Measurements from ENCODE around the gene CLCA2. TPM values are rescaled to one million over a fixed set of nuclear protein-coding genes. Genes with fewer than 3 reads are reported as not detected.

The CLCA2 gene, protein sequence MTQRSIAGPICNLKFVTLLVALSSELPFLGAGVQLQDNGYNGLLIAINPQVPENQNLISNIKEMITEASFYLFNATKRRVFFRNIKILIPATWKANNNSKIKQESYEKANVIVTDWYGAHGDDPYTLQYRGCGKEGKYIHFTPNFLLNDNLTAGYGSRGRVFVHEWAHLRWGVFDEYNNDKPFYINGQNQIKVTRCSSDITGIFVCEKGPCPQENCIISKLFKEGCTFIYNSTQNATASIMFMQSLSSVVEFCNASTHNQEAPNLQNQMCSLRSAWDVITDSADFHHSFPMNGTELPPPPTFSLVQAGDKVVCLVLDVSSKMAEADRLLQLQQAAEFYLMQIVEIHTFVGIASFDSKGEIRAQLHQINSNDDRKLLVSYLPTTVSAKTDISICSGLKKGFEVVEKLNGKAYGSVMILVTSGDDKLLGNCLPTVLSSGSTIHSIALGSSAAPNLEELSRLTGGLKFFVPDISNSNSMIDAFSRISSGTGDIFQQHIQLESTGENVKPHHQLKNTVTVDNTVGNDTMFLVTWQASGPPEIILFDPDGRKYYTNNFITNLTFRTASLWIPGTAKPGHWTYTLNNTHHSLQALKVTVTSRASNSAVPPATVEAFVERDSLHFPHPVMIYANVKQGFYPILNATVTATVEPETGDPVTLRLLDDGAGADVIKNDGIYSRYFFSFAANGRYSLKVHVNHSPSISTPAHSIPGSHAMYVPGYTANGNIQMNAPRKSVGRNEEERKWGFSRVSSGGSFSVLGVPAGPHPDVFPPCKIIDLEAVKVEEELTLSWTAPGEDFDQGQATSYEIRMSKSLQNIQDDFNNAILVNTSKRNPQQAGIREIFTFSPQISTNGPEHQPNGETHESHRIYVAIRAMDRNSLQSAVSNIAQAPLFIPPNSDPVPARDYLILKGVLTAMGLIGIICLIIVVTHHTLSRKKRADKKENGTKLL
- total RNA-seq (3.5 and 9.2 TPM in 2 replicates), polyA plus RNA-seq (0.94 and 1.2 TPM in 2 replicates), polyA minus RNA-seq (ENCODE audit: low replicate concordance) (0.31 TPM in 1 of 2 replicates, not detected in the other)
- 0.68 and 0.69 TPM in 2 replicates for polyA plus RNA-seq (2012)

DNA sequence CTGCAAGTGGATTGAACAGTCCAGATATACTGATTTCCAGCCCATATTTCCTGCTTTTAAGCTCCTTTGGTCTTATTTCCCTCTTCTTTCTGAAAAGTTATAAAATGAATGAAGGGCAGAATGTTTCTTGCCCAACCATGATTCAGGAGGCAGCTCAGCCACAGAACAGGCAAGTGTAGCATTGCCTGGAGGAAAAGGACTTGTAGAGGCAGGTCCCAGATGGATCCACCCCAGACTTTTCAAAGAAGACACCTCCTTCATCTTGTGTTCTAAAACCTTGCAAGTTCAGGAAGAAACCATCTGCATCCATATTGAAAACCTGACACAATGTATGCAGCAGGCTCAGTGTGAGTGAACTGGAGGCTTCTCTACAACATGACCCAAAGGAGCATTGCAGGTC, at the start of gene CLCA2:
Gene CLCA2, plus strand, starts transcription at position 299 of the 400 bp plus-strand sequence. Its CDS starts 77 bp downstream, at position 376.
- DNase-seq (ENCODE audit: low read depth in 2 of 2): peak in 1 of 2 donors; percentile 14

DNA sequence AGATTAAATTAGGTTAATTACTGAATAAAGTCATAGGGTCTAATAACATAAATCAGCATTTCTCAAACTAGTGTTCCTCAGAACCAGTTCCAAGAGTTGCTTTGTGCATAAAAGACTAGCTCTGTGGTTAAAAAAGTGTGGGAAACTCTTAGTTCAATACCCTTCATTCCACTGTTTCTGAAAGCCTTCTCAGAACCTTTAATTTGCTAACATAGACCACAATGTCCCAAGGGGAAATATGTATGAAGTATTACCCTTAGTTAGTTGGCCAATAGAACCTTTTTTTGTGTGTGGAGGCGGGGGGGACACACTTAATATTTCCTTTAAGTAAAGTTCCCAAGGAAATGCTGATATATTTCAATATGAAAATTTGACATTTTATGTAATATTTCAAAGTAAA, 48.3 kb upstream of the CLCA2 start:
- Histone ChIP-seq H3K4me2 (ENCODE audit: extremely low read depth, insufficient read depth, low read length) (no peak overlapping the region), H3K27ac (ENCODE audit: insufficient read depth, low read length) (no peak overlapping the region), H3K4me3 (replicated peaks in 1 of 4; ENCODE audit: control extremely low read depth in 1 of 4, insufficient read depth in 1 of 4, low read depth in 3 of 4, low read length in 4 of 4) (no peak overlapping the region), H3K9me3 (ENCODE audit: control insufficient read depth, insufficient read depth, low read depth, low read length) (no peaks in the 10 kb centered on the region), H3K79me2 (ENCODE audit: control insufficient read depth, insufficient read depth, low read length) (no peaks in the 10 kb centered on the region), H3K4me1 (ENCODE audit: control insufficient read depth, extremely low read depth, insufficient read depth, low read length) (no peaks in the 10 kb centered on the region), H3K27me3 (ENCODE audit: control insufficient read depth, insufficient read depth, low read length) (no peaks in the 10 kb centered on the region), H3K36me3 (ENCODE audit: control insufficient read depth, insufficient read depth, low read length) (no peaks in the 10 kb centered on the region), H4K20me1 (ENCODE audit: control insufficient read depth, extremely low read depth, insufficient read depth, low read length) (no peaks in the 10 kb centered on the region), H2AFZ (ENCODE audit: low read length) (no peak overlapping the region), H3K9ac (ENCODE audit: insufficient read depth, low read length) (no peak overlapping the region)
- TF ChIP-seq, protein P1, sequence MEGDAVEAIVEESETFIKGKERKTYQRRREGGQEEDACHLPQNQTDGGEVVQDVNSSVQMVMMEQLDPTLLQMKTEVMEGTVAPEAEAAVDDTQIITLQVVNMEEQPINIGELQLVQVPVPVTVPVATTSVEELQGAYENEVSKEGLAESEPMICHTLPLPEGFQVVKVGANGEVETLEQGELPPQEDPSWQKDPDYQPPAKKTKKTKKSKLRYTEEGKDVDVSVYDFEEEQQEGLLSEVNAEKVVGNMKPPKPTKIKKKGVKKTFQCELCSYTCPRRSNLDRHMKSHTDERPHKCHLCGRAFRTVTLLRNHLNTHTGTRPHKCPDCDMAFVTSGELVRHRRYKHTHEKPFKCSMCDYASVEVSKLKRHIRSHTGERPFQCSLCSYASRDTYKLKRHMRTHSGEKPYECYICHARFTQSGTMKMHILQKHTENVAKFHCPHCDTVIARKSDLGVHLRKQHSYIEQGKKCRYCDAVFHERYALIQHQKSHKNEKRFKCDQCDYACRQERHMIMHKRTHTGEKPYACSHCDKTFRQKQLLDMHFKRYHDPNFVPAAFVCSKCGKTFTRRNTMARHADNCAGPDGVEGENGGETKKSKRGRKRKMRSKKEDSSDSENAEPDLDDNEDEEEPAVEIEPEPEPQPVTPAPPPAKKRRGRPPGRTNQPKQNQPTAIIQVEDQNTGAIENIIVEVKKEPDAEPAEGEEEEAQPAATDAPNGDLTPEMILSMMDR (conservative IDR thresholded peaks at IDR 0.05 in 1 of 2, IDR thresholded peaks at IDR 0.05 in 1 of 2; ENCODE audit: low read depth in 1 of 2, low read length in 2 of 2): no peak
- TF ChIP-seq EZH2 (IDR thresholded peaks at IDR 0.05; ENCODE audit: low read length, missing control alignments): no peak
- DNase-seq (ENCODE audit: low read depth in 2 of 2): no peak

More for the DNA sequence above, at the start of gene CLCA2:
- H3K27me3 ChIP-seq (ENCODE audit: control insufficient read depth, insufficient read depth, low read length): no peaks in the 10 kb centered on the region
- no peaks in the 10 kb centered on the region for H3K9me3 ChIP-seq (ENCODE audit: control insufficient read depth, insufficient read depth, low read depth, low read length)
- no peaks in the 10 kb centered on the region for H3K36me3 ChIP-seq (ENCODE audit: control insufficient read depth, insufficient read depth, low read length)
- H3K9ac ChIP-seq (ENCODE audit: insufficient read depth, low read length): no peak within 1 kb of the TSS
- H3K79me2 ChIP-seq (ENCODE audit: control insufficient read depth, insufficient read depth, low read length): no peaks in the 10 kb centered on the region
- H3K27ac ChIP-seq (ENCODE audit: insufficient read depth, low read length): no peak within 1 kb of the TSS
- peak within 1 kb of the TSS in 1 of 4 experiments; percentile 18 for H3K4me3 ChIP-seq (replicated peaks in 1 of 4; ENCODE audit: control extremely low read depth in 1 of 4, insufficient read depth in 1 of 4, low read depth in 3 of 4, low read length in 4 of 4)
- TF ChIP-seq EZH2 (IDR thresholded peaks at IDR 0.05; ENCODE audit: low read length, missing control alignments): no peak
- TF ChIP-seq, protein P1 (conservative IDR thresholded peaks at IDR 0.05 in 1 of 2, IDR thresholded peaks at IDR 0.05 in 1 of 2; ENCODE audit: low read depth in 1 of 2, low read length in 2 of 2): no peak
- H3K4me1 ChIP-seq (ENCODE audit: control insufficient read depth, extremely low read depth, insufficient read depth, low read length): no peaks in the 10 kb centered on the region
- no peak within 1 kb of the TSS for H2AFZ ChIP-seq (ENCODE audit: low read length)
- no peak within 1 kb of the TSS for H3K4me2 ChIP-seq (ENCODE audit: extremely low read depth, insufficient read depth, low read length)
- H4K20me1 ChIP-seq (ENCODE audit: control insufficient read depth, extremely low read depth, insufficient read depth, low read length): no peaks in the 10 kb centered on the region

DNA sequence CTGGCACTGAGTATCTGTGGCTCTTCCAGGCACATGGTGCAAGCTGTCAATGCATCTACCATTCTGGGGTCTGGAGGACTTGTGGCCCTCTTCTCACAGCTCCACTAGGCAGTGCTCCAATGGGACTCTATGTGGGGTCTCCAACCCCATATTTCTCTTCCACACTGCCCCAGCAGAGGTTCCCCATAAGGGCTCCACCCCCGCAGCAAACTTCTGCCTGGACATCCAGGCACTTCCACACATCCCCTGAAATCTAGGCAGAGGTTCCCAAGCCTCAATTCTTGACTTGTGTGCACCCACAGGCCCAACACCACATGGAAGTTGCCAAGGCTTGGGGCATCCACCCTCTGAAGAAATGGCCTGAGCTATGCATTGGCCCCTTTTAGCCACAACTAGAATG, 46.6 kb upstream of the CLCA2 start:
- no peak overlapping the region for H3K27ac ChIP-seq (ENCODE audit: insufficient read depth, low read length)

More for the DNA sequence above, 46.6 kb upstream of the CLCA2 start:
- H3K79me2 ChIP-seq (ENCODE audit: control insufficient read depth, insufficient read depth, low read length): no peaks in the 10 kb centered on the region
- H3K36me3 ChIP-seq (ENCODE audit: control insufficient read depth, insufficient read depth, low read length): no peaks in the 10 kb centered on the region
- no peaks in the 10 kb centered on the region for H4K20me1 ChIP-seq (ENCODE audit: control insufficient read depth, extremely low read depth, insufficient read depth, low read length)
- H3K4me1 ChIP-seq (ENCODE audit: control insufficient read depth, extremely low read depth, insufficient read depth, low read length): no peaks in the 10 kb centered on the region
- no peaks in the 10 kb centered on the region for H3K27me3 ChIP-seq (ENCODE audit: control insufficient read depth, insufficient read depth, low read length)
- no peak overlapping the region for H3K4me2 ChIP-seq (ENCODE audit: extremely low read depth, insufficient read depth, low read length)
- no peak overlapping the region for H2AFZ ChIP-seq (ENCODE audit: low read length)
- TF ChIP-seq, protein P1 (conservative IDR thresholded peaks at IDR 0.05 in 1 of 2, IDR thresholded peaks at IDR 0.05 in 1 of 2; ENCODE audit: low read depth in 1 of 2, low read length in 2 of 2): no peak
- TF ChIP-seq EZH2 (IDR thresholded peaks at IDR 0.05; ENCODE audit: low read length, missing control alignments): no peak
- no peaks in the 10 kb centered on the region for H3K9me3 ChIP-seq (ENCODE audit: control insufficient read depth, insufficient read depth, low read depth, low read length)
- no peak overlapping the region for H3K4me3 ChIP-seq (replicated peaks in 1 of 4; ENCODE audit: control extremely low read depth in 1 of 4, insufficient read depth in 1 of 4, low read depth in 3 of 4, low read length in 4 of 4)
- no peak for DNase-seq (ENCODE audit: low read depth in 2 of 2)
- H3K9ac ChIP-seq (ENCODE audit: insufficient read depth, low read length): no peak overlapping the region
